Measurements from ENCODE around the gene WNT6. TPM values are rescaled to one million over a fixed set of nuclear protein-coding genes. Genes with fewer than 3 reads are reported as not detected.

Gene WNT6
- total and polyA plus RNA-seq, 2 of the 8 experiments (the other 6 are each of a cell fraction or from before 2014, with no cell fraction given), result not detected

DNA sequence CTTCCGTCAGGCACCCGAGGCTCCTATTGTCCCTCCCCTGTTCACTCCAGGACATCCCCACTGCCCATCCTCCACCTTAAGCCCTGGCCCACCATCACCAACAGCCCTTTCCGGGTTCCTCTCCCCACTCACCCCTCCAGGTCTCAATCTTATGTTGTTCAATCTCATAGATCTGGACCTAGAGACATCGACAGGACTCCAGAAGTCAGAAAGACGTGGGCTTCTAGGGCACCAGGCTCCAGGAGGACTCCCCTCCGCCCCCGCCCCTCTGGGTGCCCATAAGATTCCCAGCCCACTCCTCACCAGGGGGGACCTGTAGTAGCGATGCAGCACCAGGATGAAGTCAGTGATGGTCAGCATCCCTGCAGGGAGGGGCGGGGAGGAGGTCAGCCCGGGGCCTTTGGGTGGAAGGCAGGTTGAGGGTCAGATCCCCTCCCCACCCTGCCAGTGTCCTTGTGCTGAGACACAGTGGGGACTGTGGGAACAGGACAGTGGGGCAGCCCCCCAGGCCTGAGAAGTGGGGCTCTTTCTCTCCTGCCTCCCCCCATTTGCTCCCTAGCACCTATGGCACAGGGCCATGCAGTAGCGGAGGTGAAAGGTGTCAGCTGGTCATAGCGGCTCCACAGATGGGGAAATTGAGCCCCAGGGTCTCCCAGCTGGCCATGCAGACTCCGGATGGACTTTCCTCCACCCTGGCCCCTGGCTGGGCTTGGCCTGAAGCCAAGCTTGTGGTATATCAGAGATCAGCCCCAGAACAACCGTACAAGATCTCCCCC, 31.7 kb upstream of the WNT6 start (continued):
- TF ChIP-seq KDM1A (IDR thresholded peaks at IDR 0.05; ENCODE audit: borderline replicate concordance, low read length) (no peak), MAFK (IDR thresholded peaks at IDR 0.05; ENCODE audit: low read depth, low read length) (no peak), CHD7 (IDR thresholded peaks at IDR 0.05; ENCODE audit: insufficient replicate concordance, low read length) (no peak), RNF2 (IDR thresholded peaks at IDR 0.05; ENCODE audit: borderline replicate concordance, low read depth, low read length, missing control alignments, poor library complexity, severe bottlenecking) (no peak), SP2 (IDR thresholded peaks at IDR 0.05; ENCODE audit: low read length) (no peak), EZH2 (IDR thresholded peaks at IDR 0.05; ENCODE audit: low read depth, low read length, severe bottlenecking) (no peak), KDM5A (IDR thresholded peaks at IDR 0.05; ENCODE audit: low read length) (no peak)
- TF ChIP-seq, protein P1, sequence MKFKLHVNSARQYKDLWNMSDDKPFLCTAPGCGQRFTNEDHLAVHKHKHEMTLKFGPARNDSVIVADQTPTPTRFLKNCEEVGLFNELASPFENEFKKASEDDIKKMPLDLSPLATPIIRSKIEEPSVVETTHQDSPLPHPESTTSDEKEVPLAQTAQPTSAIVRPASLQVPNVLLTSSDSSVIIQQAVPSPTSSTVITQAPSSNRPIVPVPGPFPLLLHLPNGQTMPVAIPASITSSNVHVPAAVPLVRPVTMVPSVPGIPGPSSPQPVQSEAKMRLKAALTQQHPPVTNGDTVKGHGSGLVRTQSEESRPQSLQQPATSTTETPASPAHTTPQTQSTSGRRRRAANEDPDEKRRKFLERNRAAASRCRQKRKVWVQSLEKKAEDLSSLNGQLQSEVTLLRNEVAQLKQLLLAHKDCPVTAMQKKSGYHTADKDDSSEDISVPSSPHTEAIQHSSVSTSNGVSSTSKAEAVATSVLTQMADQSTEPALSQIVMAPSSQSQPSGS (IDR thresholded peaks at IDR 0.05; ENCODE audit: low read length), result no peak
